Ishikawa (cell line): Measurements from ENCODE around the gene CENPC.

Source experiments
- CEBPB ChIP-seq: IDR thresholded peaks from 2 replicates; pipeline ENCODE4 v1.6.1; 2012
- EGR1 ChIP-seq: IDR thresholded peaks from 2 replicates; pipeline ENCODE4 v1.6.1; 2012
- FOXM1 ChIP-seq: IDR thresholded peaks from 2 replicates; pipeline ENCODE4 v1.6.1; 2012; ENCODE audit warnings: low read depth, borderline replicate concordance
- NFIC ChIP-seq: IDR thresholded peaks from 2 replicates; pipeline ENCODE4 v1.6.1; 2012
- RAD21 ChIP-seq: IDR thresholded peaks from 2 replicates; pipeline ENCODE4 v1.6.1; 2012; ENCODE audit warnings: low read depth
- TAF1 ChIP-seq: IDR thresholded peaks from 2 replicates; pipeline ENCODE4 v1.6.1; 2012; ENCODE audit warnings: low read depth, mild to moderate bottlenecking
- TEAD4 ChIP-seq: IDR thresholded peaks from 2 replicates; pipeline ENCODE4 v1.6.1; 2012
- ZBTB7A ChIP-seq: IDR thresholded peaks from 2 replicates; pipeline ENCODE4 v1.6.1; 2012; ENCODE audit warnings: low read depth
- TF ChIP-seq, protein P1 (sequence below): IDR thresholded peaks from 2 replicates; pipeline ENCODE4 v1.6.1; 2012
- TF ChIP-seq, protein P2 (sequence below): IDR thresholded peaks from 2 replicates; pipeline ENCODE4 v1.6.1; 2012

DNA sequence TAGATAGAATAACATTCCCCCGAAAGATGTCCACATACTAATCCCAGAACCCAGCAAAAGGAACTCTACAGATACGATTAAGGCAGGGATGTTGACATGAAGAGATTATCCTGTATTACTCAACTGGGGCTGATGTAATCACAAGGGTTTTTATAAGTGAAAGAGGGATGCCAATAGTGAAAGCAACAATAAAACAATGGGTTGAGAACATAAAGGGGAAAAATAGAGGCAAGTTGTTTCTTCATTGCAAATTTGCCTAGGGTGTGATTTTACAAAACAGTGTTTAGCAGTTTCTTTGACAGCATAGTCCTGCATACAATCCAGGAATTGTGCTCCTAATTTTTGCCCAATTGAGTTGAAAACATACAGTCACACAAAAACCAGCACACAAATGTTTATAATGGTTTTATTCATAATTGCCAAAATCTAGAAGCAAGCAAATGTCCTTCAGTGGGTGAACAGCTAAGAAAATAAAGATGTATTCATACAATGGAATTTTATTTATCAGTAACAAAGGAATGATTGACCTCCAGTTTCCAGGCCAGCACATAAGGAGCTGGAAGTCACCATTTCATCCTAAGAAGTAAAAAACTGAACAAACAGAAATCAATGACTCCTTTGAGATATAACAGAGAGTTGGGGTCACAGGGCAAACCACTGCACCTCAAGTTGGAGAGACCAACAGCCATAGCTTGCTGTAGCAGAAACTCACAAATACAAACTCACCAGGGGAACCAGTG lies 107.2 kb downstream of the CENPC start:
- TF ChIP-seq ZBTB7A (no peak), RAD21 (no peak), CEBPB (no peak), FOXM1 (no peak), NFIC (no peak), EGR1 (no peak), TAF1 (no peak), TEAD4 (no peak)
- TF ChIP-seq, protein P1, sequence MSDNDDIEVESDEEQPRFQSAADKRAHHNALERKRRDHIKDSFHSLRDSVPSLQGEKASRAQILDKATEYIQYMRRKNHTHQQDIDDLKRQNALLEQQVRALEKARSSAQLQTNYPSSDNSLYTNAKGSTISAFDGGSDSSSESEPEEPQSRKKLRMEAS = no peak
- TF ChIP-seq, protein P2, sequence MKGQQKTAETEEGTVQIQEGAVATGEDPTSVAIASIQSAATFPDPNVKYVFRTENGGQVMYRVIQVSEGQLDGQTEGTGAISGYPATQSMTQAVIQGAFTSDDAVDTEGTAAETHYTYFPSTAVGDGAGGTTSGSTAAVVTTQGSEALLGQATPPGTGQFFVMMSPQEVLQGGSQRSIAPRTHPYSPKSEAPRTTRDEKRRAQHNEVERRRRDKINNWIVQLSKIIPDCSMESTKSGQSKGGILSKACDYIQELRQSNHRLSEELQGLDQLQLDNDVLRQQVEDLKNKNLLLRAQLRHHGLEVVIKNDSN = no peak
